Measurements from ENCODE around the gene PTPN2. TPM values are rescaled to one million over a fixed set of nuclear protein-coding genes. Genes with fewer than 3 reads are reported as not detected.

The PTPN2 gene
- total RNA-seq, 1 experiment from 2014 or later = 59.8 TPM

GRCh38 chr18:12754511-12754910, 129.5 kb downstream of the PTPN2 start:
- ATAC-seq = no peak

DNA sequence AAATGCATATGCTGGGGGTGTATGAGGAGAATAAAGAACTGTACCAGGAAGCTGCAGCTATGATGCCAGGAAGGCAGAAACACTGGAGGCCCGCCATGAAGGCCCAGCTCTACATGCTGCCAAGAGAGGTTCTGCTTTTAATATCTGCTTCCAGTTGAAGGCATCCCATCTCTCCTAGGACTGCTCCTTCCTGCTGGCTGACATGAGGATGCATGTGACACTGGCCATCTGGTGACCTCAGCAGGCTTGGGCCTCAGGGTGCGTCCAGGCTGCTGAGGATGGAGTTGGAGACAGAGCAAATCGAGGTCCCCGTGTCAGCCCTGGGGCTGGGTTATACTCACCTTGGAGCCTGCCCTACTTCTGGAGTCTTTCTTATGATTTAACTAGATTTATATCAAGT, 132.1 kb downstream of the PTPN2 start:
- ChIA-PET POLR2A (ENCODE audit: unreplicated experiment) (no interaction called here), CTCF (interaction anchor here (0.6 kb wide), 1 partner anchor 16 kb away, joined by 3 read pairs; no protein-coding TSS in a partner anchor)
- no TSS peak for BruUV-seq (replicated peaks)

More at GRCh38 chr18:12754511-12754910, 129.5 kb downstream of the PTPN2 start:
- no TSS peak for BruUV-seq (replicated peaks)
- Histone ChIP-seq H3K4me3 (ENCODE audit: low read length) (no peak overlapping the region), H3K9ac (ENCODE audit: low read length) (no peak overlapping the region), H3K27ac (ENCODE audit: low read length) (no peak overlapping the region), H3K27me3 (ENCODE audit: low read length) (no peaks in the 10 kb centered on the region), H3F3A (ENCODE audit: low read length, unreplicated experiment) (no peaks in the 10 kb centered on the region), H3K4me1 (ENCODE audit: insufficient read depth, low read length) (no peaks in the 10 kb centered on the region), H4K20me1 (ENCODE audit: low read length) (no peaks in the 10 kb centered on the region), H3K9me2 (replicated peaks; ENCODE audit: low read length) (no peaks in the 10 kb centered on the region), H3K4me2 (ENCODE audit: low read length) (no peak overlapping the region), H3K36me3 (ENCODE audit: low read depth, low read length) (no peaks in the 10 kb centered on the region), H2AFZ (ENCODE audit: low read length) (no peak overlapping the region), H3K79me2 (ENCODE audit: low read length) (no peaks in the 10 kb centered on the region), H3K9me3 (ENCODE audit: low read length) (no peaks in the 10 kb centered on the region)
- TF ChIP-seq, protein P1, sequence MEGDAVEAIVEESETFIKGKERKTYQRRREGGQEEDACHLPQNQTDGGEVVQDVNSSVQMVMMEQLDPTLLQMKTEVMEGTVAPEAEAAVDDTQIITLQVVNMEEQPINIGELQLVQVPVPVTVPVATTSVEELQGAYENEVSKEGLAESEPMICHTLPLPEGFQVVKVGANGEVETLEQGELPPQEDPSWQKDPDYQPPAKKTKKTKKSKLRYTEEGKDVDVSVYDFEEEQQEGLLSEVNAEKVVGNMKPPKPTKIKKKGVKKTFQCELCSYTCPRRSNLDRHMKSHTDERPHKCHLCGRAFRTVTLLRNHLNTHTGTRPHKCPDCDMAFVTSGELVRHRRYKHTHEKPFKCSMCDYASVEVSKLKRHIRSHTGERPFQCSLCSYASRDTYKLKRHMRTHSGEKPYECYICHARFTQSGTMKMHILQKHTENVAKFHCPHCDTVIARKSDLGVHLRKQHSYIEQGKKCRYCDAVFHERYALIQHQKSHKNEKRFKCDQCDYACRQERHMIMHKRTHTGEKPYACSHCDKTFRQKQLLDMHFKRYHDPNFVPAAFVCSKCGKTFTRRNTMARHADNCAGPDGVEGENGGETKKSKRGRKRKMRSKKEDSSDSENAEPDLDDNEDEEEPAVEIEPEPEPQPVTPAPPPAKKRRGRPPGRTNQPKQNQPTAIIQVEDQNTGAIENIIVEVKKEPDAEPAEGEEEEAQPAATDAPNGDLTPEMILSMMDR (conservative IDR thresholded peaks at IDR 0.05; ENCODE audit: low read depth, low read length) = no peak
- TF ChIP-seq EZH2phosphoT487 (IDR thresholded peaks at IDR 0.05; ENCODE audit: borderline replicate concordance, low read length) (no peak), EZH2 (IDR thresholded peaks at IDR 0.05; ENCODE audit: low read length, unreplicated experiment) (no peak)
- no peak for DNase-seq
- intact Hi-C loops (cut with micrococcal nuclease) = no loop called here
- ChIA-PET POLR2A (ENCODE audit: unreplicated experiment) (no interaction called here), CTCF (no interaction called here)

GRCh38 chr18:12751503-12751884, 132.5 kb downstream of the PTPN2 start:
- Histone ChIP-seq H3K4me3 (ENCODE audit: low read length) (no peak overlapping the region), H4K20me1 (ENCODE audit: low read length) (no peaks in the 10 kb centered on the region), H3K4me1 (ENCODE audit: insufficient read depth, low read length) (no peaks in the 10 kb centered on the region), H3K4me2 (ENCODE audit: low read length) (no peak overlapping the region), H3K27ac (ENCODE audit: low read length) (no peak overlapping the region), H3K79me2 (ENCODE audit: low read length) (no peaks in the 10 kb centered on the region), H2AFZ (ENCODE audit: low read length) (no peak overlapping the region), H3F3A (ENCODE audit: low read length, unreplicated experiment) (no peaks in the 10 kb centered on the region), H3K9me3 (ENCODE audit: low read length) (no peaks in the 10 kb centered on the region), H3K9me2 (replicated peaks; ENCODE audit: low read length) (no peaks in the 10 kb centered on the region), H3K9ac (ENCODE audit: low read length) (no peak overlapping the region), H3K27me3 (ENCODE audit: low read length) (no peaks in the 10 kb centered on the region), H3K36me3 (ENCODE audit: low read depth, low read length) (no peaks in the 10 kb centered on the region)
- DNase-seq = no peak
- ChIA-PET POLR2A (ENCODE audit: unreplicated experiment) (no interaction called here), CTCF (no interaction called here)
- no peak for ATAC-seq
- TF ChIP-seq, protein P1 (conservative IDR thresholded peaks at IDR 0.05; ENCODE audit: low read depth, low read length) = no peak
- TF ChIP-seq EZH2phosphoT487 (IDR thresholded peaks at IDR 0.05; ENCODE audit: borderline replicate concordance, low read length) = no peak
- BruUV-seq (replicated peaks) = no TSS peak
- intact Hi-C loops (cut with micrococcal nuclease) = no loop called here

More for the DNA sequence above, 132.1 kb downstream of the PTPN2 start:
- no peaks in the 10 kb centered on the region for H3K27me3 ChIP-seq (ENCODE audit: low read length)
- no peak overlapping the region for H3K4me3 ChIP-seq (ENCODE audit: low read length)
- ATAC-seq (no peak), DNase-seq (no peak)
- no peaks in the 10 kb centered on the region for H3F3A ChIP-seq (ENCODE audit: low read length, unreplicated experiment)
- no peak overlapping the region for H3K4me2 ChIP-seq (ENCODE audit: low read length)
- H3K79me2 ChIP-seq (ENCODE audit: low read length) = no peaks in the 10 kb centered on the region
- H3K9me2 ChIP-seq (replicated peaks; ENCODE audit: low read length) = no peaks in the 10 kb centered on the region
- no peak overlapping the region for H3K27ac ChIP-seq (ENCODE audit: low read length)
- H3K4me1 ChIP-seq (ENCODE audit: insufficient read depth, low read length) = no peaks in the 10 kb centered on the region
- intact Hi-C loops (cut with micrococcal nuclease) = no loop called here
- H3K9me3 ChIP-seq (ENCODE audit: low read length) = no peaks in the 10 kb centered on the region
- no peak overlapping the region for H3K9ac ChIP-seq (ENCODE audit: low read length)
- TF ChIP-seq EZH2 (IDR thresholded peaks at IDR 0.05; ENCODE audit: low read length, unreplicated experiment) (no peak), EZH2phosphoT487 (IDR thresholded peaks at IDR 0.05; ENCODE audit: borderline replicate concordance, low read length) (no peak)
- TF ChIP-seq, protein P1 (conservative IDR thresholded peaks at IDR 0.05; ENCODE audit: low read depth, low read length) = no peak
- H4K20me1 ChIP-seq (ENCODE audit: low read length) = no peaks in the 10 kb centered on the region
- no peak overlapping the region for H2AFZ ChIP-seq (ENCODE audit: low read length)
- H3K36me3 ChIP-seq (ENCODE audit: low read depth, low read length) = no peaks in the 10 kb centered on the region
